AG08396 (cell line): ENCODE data around the gene RMND5A.
"Not testable (repeated sequence)": the region's sequence is repeated elsewhere in the genome, so short reads cannot be mapped to it uniquely, and the experiment has no call there.

ENCODE experiments used
- DNase-seq: peaks from one replicate; pipeline ENCODE4 v3.0.0; 2012; ENCODE audit warnings: low spot score, mixed read lengths

RMND5A gene, protein sequence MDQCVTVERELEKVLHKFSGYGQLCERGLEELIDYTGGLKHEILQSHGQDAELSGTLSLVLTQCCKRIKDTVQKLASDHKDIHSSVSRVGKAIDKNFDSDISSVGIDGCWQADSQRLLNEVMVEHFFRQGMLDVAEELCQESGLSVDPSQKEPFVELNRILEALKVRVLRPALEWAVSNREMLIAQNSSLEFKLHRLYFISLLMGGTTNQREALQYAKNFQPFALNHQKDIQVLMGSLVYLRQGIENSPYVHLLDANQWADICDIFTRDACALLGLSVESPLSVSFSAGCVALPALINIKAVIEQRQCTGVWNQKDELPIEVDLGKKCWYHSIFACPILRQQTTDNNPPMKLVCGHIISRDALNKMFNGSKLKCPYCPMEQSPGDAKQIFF

GRCh38 chr2:86719637-86720539 lies at the start of gene RMND5A:
Gene RMND5A, plus strand, starts transcription at chr2:86720291. Its CDS starts 377 bp downstream, at chr2:86720668.
- peak; percentile 55 for DNase-seq

DNA sequence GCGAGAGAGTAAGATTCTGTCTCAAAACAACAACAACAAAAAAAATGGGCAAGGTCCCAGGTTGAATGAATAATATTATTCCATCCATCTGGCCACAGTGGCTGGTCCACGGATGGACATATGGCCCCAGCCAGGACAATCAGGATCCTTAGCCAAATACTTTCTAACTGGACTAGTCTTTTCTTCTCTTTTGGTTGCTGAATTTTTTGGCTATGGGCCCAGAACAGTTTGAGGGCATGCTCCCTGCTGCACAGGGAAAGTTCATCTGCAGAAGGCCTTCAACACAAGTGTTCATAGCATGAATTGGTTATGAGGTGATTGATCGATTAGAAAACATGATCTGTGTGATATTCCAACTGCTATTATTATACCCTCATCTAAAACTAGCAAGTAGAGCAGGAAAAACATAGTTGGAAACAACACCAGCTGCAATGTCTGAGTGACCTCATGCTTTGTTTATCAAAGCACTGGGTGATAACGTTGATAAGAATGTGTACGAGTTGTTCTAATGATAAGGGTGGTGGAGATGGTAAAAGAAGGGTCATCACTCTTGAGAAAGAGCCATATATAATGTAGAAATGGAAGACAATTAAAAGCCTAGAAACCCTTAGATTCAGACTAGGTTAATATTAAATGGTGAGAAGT lies 48.6 kb upstream of the RMND5A start:
- DNase-seq, result no peak

- DNase-seq, result no peak
Measured at GRCh38 chr2:86672027-86672545, 48.0 kb upstream of the RMND5A start.

DNA sequence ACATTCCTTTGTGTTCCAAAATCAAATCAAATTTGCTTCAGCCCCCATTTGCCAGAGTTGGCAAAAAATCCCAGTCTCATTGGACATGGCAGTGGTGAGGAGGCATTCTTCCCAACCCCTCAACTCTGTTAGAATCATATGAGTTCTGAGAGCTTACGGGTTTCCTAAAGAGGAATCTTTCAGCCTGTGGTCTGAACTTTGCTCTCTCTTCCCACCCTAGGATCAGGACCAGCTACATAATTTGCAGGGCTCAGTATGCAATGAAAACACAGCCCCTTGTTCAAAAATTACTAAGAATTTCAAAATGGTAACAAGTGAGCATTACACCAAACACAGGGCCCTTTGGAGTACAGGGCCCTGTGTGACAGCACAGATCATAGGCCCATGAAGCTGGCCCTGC lies 47.1 kb upstream of the RMND5A start:
- DNase-seq, result no peak

GRCh38 chr2:86673986-86674670 lies 46.0 kb upstream of the RMND5A start:
- no peak for DNase-seq

GRCh38 chr2:86675104-86675503 lies 45.0 kb upstream of the RMND5A start:
- no peak for DNase-seq

DNA sequence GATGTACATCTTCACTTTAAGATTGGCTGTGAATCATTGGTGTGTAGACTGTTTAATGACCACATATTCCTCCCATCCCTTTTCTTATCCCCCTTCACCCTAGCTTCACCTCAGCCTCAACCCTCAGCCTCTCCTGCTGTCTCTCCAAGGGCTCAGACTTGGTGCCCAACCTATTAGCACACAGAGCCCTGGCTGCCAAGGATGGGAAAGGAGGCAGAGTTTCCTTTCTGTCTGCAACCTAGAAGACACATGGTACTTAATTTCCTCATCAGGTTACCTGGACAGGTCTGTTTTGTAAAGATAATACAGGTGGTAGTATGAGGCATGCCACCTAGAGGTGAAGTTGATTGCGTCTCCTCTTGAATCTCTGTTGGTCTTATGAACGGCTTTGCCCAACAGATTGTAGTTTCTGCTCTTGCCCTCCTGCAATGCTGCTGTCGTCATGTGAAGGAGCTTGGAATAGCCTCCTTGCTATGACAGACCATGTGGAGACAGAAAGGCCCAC lies 44.5 kb upstream of the RMND5A start:
- DNase-seq, result no peak

DNA sequence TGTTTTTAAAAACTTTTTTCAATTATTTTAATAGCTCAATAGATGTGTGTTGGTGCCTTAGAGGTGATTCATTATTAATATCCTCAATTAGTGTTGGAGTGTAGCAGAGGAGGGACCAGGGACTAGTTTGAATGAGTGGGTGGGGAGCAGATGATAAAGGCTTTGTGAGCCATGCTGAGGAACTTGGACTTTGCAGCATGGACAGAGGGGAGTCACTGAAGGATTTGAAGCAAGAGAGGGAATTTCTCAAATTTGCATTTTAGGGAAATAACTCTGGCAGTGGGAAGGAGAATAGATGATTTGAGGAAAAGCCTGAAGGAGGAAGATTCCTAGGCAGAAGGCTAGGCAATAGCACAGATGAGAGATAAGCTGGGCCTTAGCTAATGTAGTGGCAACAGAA lies 42.3 kb upstream of the RMND5A start:
- DNase-seq, result no peak

GRCh38 chr2:86679036-86679435 lies 41.1 kb upstream of the RMND5A start:
- DNase-seq, result no peak

DNA sequence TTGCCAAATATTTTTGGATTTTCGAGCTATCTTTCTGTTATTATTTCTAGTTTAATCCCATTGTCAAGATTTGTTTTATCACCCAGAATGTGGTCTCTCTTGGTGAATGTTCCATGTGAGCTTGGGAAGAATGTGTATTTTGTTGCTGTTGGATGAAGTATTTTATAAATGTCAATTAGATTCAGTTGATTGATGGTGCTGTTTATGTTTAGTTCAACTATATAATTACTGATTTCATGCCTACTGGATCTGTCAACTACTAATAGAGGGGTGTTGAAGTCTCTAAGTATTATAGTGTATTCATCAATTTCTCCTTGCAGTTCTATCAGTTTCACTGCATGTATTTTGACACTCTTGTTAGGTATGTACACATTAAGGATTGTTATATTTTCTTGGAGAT lies 34.7 kb upstream of the RMND5A start:
- DNase-seq, result no peak

- no peak for DNase-seq
Measured at GRCh38 chr2:86686460-86686859, 33.6 kb upstream of the RMND5A start.

DNA sequence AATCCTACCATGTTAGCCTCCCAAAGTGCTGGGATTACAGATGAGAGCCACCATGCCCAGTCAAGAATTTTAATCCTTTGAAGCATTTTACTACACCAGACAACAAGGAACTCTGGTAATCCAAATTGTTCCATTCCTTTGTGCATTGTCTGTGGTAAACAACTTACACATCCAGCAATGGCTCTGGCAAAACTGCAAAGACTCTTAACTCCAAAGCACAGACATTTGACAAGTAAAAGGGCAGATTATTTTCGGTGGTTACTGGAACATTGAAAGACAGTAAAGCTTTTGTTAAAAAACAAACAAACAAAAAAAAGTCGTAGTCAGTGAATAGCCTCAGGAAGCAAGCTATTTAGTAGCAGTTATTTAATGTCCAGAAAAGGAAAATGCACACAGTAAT lies 33.2 kb upstream of the RMND5A start:
- DNase-seq, result no peak

DNA sequence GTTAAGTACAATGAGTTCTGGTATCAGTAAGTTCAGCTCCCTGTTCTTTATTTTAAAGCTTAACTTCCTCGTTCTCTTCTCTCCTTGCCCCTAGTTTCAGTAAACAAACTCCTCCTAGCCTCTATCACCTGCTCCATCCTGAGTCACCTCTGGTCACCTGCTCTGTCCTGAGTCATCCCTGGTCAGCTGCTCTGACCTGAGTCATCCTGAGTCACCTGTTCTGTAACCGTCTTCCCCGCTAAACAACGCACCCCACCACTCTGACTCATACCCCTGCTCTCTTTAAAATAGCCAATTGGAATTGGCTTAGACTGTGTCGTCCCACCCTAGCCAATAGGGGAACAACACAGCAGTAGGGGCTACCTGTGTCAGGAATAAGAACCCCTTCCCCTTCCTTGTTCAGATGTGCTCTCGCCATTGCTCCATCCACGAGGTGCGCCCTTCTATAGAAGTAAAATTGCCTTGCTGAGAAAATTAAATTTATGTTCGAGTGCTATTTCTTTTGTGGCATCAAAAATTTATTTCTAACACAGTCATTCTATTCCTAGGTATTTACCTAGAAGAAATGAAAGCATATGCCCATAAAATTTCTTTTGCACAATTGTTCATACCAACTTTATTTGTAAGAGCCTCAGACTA lies 24.9 kb upstream of the RMND5A start:
- no peak for DNase-seq

DNA sequence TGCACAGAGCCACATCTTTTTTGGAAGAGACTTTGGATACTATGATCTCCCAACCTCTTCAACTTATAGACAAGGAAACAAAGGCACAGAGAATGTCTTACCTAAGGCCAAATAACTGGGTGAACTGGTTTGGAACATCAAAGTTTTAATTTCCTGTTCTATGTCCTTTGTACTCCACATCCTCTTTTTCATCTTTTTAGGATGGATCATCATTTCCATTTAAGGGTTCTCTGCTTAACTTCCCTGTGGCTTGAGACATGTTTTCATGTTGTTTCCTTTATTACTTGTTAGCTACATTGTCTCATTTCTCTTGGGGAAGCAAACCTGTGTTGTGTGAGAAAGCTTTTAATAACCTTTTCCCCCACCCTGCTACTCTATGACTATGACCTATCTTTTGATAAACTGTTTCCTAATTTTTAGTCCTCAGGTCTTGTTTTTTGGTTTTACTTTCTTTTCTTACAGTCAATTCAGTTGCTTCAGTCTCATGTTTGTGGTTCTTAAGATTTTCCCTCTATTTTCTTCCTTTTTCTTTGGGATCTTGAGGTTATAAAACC lies 22.5 kb upstream of the RMND5A start:
- DNase-seq, result no peak

DNA sequence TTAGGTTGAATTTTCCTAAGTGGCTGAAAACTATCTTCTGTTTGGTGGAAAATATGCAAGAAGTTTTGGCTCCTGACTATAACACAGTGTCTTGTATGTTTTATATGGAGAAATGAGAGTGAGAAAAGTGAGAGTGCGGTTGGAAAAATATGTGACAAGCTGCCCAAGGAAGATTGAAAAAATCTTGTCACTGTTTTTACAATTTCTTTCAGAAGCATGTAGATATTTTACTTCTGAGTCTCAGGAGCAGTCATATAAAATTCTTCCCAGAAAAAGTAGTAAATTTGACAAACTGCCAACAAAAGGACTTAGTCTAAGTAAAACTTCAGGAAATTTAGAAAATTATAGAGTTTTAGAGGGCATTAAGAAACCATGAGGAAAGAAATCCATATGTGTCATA lies 19.4 kb upstream of the RMND5A start:
- DNase-seq, result no peak

DNA sequence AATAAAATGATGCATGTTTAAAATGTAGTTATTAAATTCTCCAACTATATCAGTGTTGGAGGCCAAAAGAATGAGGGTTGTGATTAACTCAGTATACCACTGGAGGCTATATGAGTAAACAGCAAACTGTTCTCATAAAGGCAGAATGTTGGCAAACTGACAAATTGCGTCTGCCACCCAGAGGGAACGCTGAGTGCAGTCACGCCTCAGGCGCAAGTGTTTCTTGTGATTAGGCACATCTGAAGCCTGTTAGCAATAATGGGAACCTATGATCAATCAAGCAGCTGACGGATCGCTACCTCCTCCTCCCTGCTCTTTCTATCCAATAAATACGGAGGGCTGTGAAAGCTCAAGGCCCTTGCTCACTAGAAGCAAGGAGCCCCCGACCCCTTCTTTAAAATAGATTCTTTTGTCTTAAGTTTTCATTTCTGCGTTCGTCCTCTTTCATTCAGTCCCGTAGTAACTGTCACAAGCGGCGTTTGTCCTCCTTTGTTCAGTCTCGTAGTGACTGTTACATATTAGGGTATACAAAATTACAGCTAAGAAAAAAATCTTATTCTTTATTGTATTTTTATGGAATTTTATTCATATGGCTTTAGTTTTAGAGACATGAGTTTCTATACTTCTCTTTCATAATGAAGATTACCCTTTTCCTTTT lies 16.3 kb upstream of the RMND5A start:
- no peak for DNase-seq

- DNase-seq, result peak; percentile 60
Measured at GRCh38 chr2:86704459-86704971, 15.6 kb upstream of the RMND5A start.

DNA sequence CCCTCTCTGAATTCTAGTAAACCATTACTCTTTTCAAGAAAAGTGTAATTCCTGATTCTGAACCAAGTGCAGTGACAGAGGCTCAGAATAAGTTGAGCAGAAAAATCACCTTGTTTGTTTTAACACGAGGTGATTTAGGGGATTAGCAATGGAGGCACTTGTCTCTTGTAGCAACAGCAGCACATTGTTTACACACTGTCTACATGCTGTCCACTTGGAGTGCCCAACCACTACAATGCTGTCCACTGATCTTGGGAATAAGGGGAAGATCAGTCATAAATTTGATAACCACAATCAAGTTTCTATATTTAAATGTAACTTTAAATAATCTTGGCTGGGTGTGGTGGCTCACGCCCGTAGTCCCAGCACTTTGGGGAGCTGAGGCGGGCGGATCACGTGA lies 13.9 kb upstream of the RMND5A start:
- no peak for DNase-seq

GRCh38 chr2:86706935-86707334 lies 13.2 kb upstream of the RMND5A start:
- DNase-seq, result no peak

- not testable (repeated sequence) for DNase-seq
Measured at GRCh38 chr2:86708126-86708525, 12.0 kb upstream of the RMND5A start.
